Measurements from ENCODE around the gene SVIL. TPM values are rescaled to one million over a fixed set of nuclear protein-coding genes. Genes with fewer than 3 reads are reported as not detected.
"Not testable (repeated sequence)": the region's sequence is repeated elsewhere in the genome, so short reads cannot be mapped to it uniquely, and the experiment has no call there.

Gene SVIL
- total and polyA plus RNA-seq, 2 donors (not counting 1 experiment from before 2014, with no cell fraction given) = 0.74 to 0.88 TPM

DNA sequence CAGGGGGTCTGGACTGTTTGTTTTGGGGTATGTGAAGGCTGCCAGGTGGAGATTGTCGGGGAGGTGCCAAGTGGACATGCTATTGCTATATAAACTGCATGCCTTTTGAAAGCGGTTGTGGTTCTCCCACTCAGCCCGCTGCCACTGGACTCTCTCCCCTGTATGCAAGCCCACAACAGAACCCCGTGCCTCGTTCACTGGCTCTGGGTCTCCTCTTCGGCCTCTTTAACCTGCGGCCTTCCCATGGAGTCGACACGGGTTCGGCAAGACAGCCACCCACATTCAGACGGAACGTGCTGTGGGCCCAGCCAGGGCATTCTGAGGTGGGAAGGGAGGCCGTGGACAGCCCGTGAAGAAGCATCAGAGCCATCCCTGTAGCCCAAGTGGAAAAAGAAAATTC is 50.3 kb downstream of the SVIL start:
- H3K9ac ChIP-seq (ENCODE audit: low read length) = no peak overlapping the region
- intact Hi-C loops (cut with micrococcal nuclease) = no loop called here
- H4K20me1 ChIP-seq (ENCODE audit: control insufficient read depth, insufficient read depth, low read length, poor library complexity, severe bottlenecking) = no peaks in the 10 kb centered on the region
- ChIA-PET POLR2A (no interaction called here), CTCF (no interaction called here)
- no peaks in the 10 kb centered on the region for H3K27me3 ChIP-seq (replicated peaks in 1 of 4; ENCODE audit: control extremely low read depth in 1 of 4, control insufficient read depth in 3 of 4, insufficient read depth in 4 of 4, low read length in 3 of 4)
- no peaks in the 10 kb centered on the region for H3K9me3 ChIP-seq (ENCODE audit: control extremely low read depth in 1 of 3, control insufficient read depth in 2 of 3, insufficient read depth in 1 of 3, low read length in 2 of 3)
- Mint-ChIP-seq H3K4me1 (no peaks in the 10 kb centered on the region), H3K4me3 (no peak overlapping the region), H3K27ac (no peak overlapping the region), H3K27me3 (no peaks in the 10 kb centered on the region), H3K9me3 (ENCODE audit: insufficient read depth) (no peaks in the 10 kb centered on the region)
- H3K4me2 ChIP-seq (replicated peaks; ENCODE audit: low read depth, low read length, poor library complexity, severe bottlenecking) = no peak overlapping the region
- H2AFZ ChIP-seq (ENCODE audit: insufficient read depth, low read depth, low read length, poor library complexity, severe bottlenecking) = no peak overlapping the region
- no peaks in the 10 kb centered on the region for H3K36me3 ChIP-seq (replicated peaks in 1 of 2; ENCODE audit: control extremely low read depth in 1 of 2, control insufficient read depth in 1 of 2, extremely low read depth in 1 of 2, insufficient read depth in 2 of 2, low read length in 1 of 2)
- no peak for TF ChIP-seq EZH2 (IDR thresholded peaks at IDR 0.05; ENCODE audit: borderline replicate concordance, insufficient read depth, low read depth, low read length, poor library complexity, severe bottlenecking)
- TF ChIP-seq, protein P1, sequence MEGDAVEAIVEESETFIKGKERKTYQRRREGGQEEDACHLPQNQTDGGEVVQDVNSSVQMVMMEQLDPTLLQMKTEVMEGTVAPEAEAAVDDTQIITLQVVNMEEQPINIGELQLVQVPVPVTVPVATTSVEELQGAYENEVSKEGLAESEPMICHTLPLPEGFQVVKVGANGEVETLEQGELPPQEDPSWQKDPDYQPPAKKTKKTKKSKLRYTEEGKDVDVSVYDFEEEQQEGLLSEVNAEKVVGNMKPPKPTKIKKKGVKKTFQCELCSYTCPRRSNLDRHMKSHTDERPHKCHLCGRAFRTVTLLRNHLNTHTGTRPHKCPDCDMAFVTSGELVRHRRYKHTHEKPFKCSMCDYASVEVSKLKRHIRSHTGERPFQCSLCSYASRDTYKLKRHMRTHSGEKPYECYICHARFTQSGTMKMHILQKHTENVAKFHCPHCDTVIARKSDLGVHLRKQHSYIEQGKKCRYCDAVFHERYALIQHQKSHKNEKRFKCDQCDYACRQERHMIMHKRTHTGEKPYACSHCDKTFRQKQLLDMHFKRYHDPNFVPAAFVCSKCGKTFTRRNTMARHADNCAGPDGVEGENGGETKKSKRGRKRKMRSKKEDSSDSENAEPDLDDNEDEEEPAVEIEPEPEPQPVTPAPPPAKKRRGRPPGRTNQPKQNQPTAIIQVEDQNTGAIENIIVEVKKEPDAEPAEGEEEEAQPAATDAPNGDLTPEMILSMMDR (IDR thresholded peaks at IDR 0.05) = no peak
- ATAC-seq (ENCODE audit: low read depth) (no peak), DNase-seq (no peak)
- 95% methylated on average over 14 of the region's 14 CpGs for WGBS (ENCODE audit: insufficient coverage)
- no peak overlapping the region for H3K4me3 ChIP-seq (ENCODE audit: control extremely low read depth in 1 of 5, extremely low read depth in 1 of 5, insufficient read depth in 1 of 5, low read depth in 2 of 5, low read length in 4 of 5)
- no peaks in the 10 kb centered on the region for H3K79me2 ChIP-seq (ENCODE audit: control insufficient read depth, insufficient read depth, low read length)
- H3K4me1 ChIP-seq (ENCODE audit: control insufficient read depth in 2 of 2, insufficient read depth in 2 of 2, low read length in 2 of 2) = no peaks in the 10 kb centered on the region
- no peak overlapping the region for H3K27ac ChIP-seq (ENCODE audit: low read length in 2 of 2)

DNA sequence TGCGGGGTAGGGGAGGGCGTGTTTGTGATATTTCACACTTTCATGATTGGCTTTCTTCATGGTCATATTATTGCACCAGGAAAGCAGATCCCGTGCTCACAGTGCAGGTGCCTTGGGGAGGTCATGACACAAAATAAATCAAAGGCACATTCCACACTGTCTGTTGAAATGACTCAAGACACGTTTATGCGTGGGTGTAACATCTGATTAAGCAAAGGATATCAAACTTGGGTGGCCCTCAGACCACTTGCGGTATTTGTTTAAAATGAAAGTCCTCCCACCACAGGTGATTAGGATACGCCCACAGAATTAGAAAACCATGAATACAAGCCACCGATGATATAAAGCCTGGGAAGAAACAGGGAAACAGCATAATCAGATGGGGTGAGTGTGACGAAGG is 51.1 kb downstream of the SVIL start:
- Histone ChIP-seq H3K27me3 (replicated peaks in 1 of 4; ENCODE audit: control extremely low read depth in 1 of 4, control insufficient read depth in 3 of 4, insufficient read depth in 4 of 4, low read length in 3 of 4) (no peaks in the 10 kb centered on the region), H4K20me1 (ENCODE audit: control insufficient read depth, insufficient read depth, low read length, poor library complexity, severe bottlenecking) (no peaks in the 10 kb centered on the region), H3K4me2 (replicated peaks; ENCODE audit: low read depth, low read length, poor library complexity, severe bottlenecking) (no peak overlapping the region), H2AFZ (ENCODE audit: insufficient read depth, low read depth, low read length, poor library complexity, severe bottlenecking) (no peak overlapping the region), H3K9ac (ENCODE audit: low read length) (no peak overlapping the region), H3K4me1 (ENCODE audit: control insufficient read depth in 2 of 2, insufficient read depth in 2 of 2, low read length in 2 of 2) (no peaks in the 10 kb centered on the region), H3K36me3 (replicated peaks in 1 of 2; ENCODE audit: control extremely low read depth in 1 of 2, control insufficient read depth in 1 of 2, extremely low read depth in 1 of 2, insufficient read depth in 2 of 2, low read length in 1 of 2) (no peaks in the 10 kb centered on the region), H3K79me2 (ENCODE audit: control insufficient read depth, insufficient read depth, low read length) (no peaks in the 10 kb centered on the region), H3K4me3 (ENCODE audit: control extremely low read depth in 1 of 5, extremely low read depth in 1 of 5, insufficient read depth in 1 of 5, low read depth in 2 of 5, low read length in 4 of 5) (no peak overlapping the region), H3K27ac (ENCODE audit: low read length in 2 of 2) (no peak overlapping the region), H3K9me3 (ENCODE audit: control extremely low read depth in 1 of 3, control insufficient read depth in 2 of 3, insufficient read depth in 1 of 3, low read length in 2 of 3) (no peaks in the 10 kb centered on the region)
- WGBS (ENCODE audit: insufficient coverage) = 89% methylated on average over 5 of the region's 9 CpGs
- TF ChIP-seq EZH2 (IDR thresholded peaks at IDR 0.05; ENCODE audit: borderline replicate concordance, insufficient read depth, low read depth, low read length, poor library complexity, severe bottlenecking) = no peak
- H3K4me3 Mint-ChIP-seq = no peak overlapping the region
- DNase-seq = no peak
- ATAC-seq (ENCODE audit: low read depth) = no peak
- POLR2A ChIA-PET = no interaction called here
- H3K9me3 Mint-ChIP-seq (ENCODE audit: insufficient read depth) = no peaks in the 10 kb centered on the region
- CTCF ChIA-PET = no interaction called here
- intact Hi-C loops (cut with micrococcal nuclease) = no loop called here
- no peak overlapping the region for H3K27ac Mint-ChIP-seq
- H3K4me1 Mint-ChIP-seq = no peaks in the 10 kb centered on the region
- H3K27me3 Mint-ChIP-seq = no peaks in the 10 kb centered on the region

DNA sequence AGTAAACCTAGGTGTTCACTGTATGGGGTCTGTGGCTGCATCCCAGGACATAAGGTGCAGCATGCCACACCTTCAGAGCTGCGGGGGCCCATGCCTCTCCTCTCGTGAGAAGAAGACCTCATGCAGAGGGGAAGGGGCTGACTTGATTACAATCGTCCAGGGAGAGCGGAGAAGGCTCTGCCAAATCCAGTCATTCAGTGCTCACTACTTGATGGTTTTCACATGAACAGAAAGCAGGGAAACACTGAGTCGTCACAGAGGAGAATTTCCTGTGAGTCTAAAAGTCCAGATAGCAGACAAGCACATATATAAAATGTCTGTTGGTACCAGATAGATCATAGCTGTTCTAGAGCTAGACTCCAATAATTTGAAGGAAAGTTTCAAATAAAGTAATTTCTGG is 52.0 kb downstream of the SVIL start:
- intact Hi-C loops (cut with micrococcal nuclease); H4K20me1 ChIP-seq (ENCODE audit: control insufficient read depth, insufficient read depth, low read length, poor library complexity, severe bottlenecking); H3K4me3 ChIP-seq (ENCODE audit: control extremely low read depth in 1 of 5, extremely low read depth in 1 of 5, insufficient read depth in 1 of 5, low read depth in 2 of 5, low read length in 4 of 5); H3K27me3 ChIP-seq (replicated peaks in 1 of 4; ENCODE audit: control extremely low read depth in 1 of 4, control insufficient read depth in 3 of 4, insufficient read depth in 4 of 4, low read length in 3 of 4); H3K27ac Mint-ChIP-seq; H2AFZ ChIP-seq (ENCODE audit: insufficient read depth, low read depth, low read length, poor library complexity, severe bottlenecking); H3K27ac ChIP-seq (ENCODE audit: low read length in 2 of 2); H3K4me1 Mint-ChIP-seq; H3K4me1 ChIP-seq (ENCODE audit: control insufficient read depth in 2 of 2, insufficient read depth in 2 of 2, low read length in 2 of 2); H3K9ac ChIP-seq (ENCODE audit: low read length); H3K9me3 Mint-ChIP-seq (ENCODE audit: insufficient read depth); POLR2A ChIA-PET; H3K27me3 Mint-ChIP-seq; H3K79me2 ChIP-seq (ENCODE audit: control insufficient read depth, insufficient read depth, low read length); H3K36me3 ChIP-seq (replicated peaks in 1 of 2; ENCODE audit: control extremely low read depth in 1 of 2, control insufficient read depth in 1 of 2, extremely low read depth in 1 of 2, insufficient read depth in 2 of 2, low read length in 1 of 2); H3K4me3 Mint-ChIP-seq; ATAC-seq (ENCODE audit: low read depth); H3K4me2 ChIP-seq (replicated peaks; ENCODE audit: low read depth, low read length, poor library complexity, severe bottlenecking); H3K9me3 ChIP-seq (ENCODE audit: control extremely low read depth in 1 of 3, control insufficient read depth in 2 of 3, insufficient read depth in 1 of 3, low read length in 2 of 3); DNase-seq: not testable (repeated sequence)
- WGBS (ENCODE audit: insufficient coverage) = 100% methylated on average over 1 of the region's 5 CpGs
- CTCF ChIA-PET = interaction anchor here (1.4 kb wide), 1 partner anchor 8 kb away, joined by 6 read pairs; no protein-coding TSS in a partner anchor
